HAP-1 (cell line): ENCODE results near the gene TPP1.

Experiments used
- DNase-seq, 2 experiments: peaks; one replicate each; pipeline ENCODE4 v3.0.0-alpha.2; 2016 to 2020; ENCODE audit warnings: low spot score in 2 of 2
- H3K27me3 ChIP-seq: fragments of 250-450 bp; sonication (Bioruptor Pico); 2 replicates; pipeline ENCODE4 v1.5.1; 2020; ENCODE audit warnings: low read depth, mild to moderate bottlenecking, moderate library complexity
- H3K36me3 ChIP-seq: fragments of 250-450 bp; sonication (Bioruptor Pico); replicated peaks from 2 replicates; pipeline ENCODE4 v1.5.1; 2020; ENCODE audit warnings: mild to moderate bottlenecking
- H3K4me1 ChIP-seq: fragments of 250-450 bp; sonication (Bioruptor Pico); 2 replicates; pipeline ENCODE4 v1.5.1; 2020; ENCODE audit warnings: mild to moderate bottlenecking
- H3K4me3 ChIP-seq: fragments of 250-450 bp; sonication (Bioruptor Pico); 2 replicates; pipeline ENCODE4 v1.5.1; 2020; ENCODE audit warnings: mild to moderate bottlenecking, moderate library complexity
- H3K9me3 ChIP-seq: fragments of 250-450 bp; sonication (Bioruptor Pico); 2 replicates; pipeline ENCODE4 v1.5.1; 2020; ENCODE audit warnings: mild to moderate bottlenecking, moderate library complexity
- in situ Hi-C: fragments of 300-500 bp; cut with MboI; formaldehyde crosslinking; loops from 3 replicates; pipeline ENCODE4 v1.14.3; 2020; ENCODE audit warnings: low sequenced_read_pairs, inconsistent platforms, mixed read lengths

TPP1 gene

GRCh38 chr11:6628526-6628925 is 9.3 kb upstream of the TPP1 start:
- Histone ChIP-seq H3K4me3 (no peak overlapping the region), H3K36me3 (no peaks in the 10 kb centered on the region), H3K4me1 (no peaks in the 10 kb centered on the region), H3K9me3 (no peaks in the 10 kb centered on the region), H3K27me3 (no peaks in the 10 kb centered on the region)
- in situ Hi-C loops = no loop called here
- no peak for DNase-seq

DNA sequence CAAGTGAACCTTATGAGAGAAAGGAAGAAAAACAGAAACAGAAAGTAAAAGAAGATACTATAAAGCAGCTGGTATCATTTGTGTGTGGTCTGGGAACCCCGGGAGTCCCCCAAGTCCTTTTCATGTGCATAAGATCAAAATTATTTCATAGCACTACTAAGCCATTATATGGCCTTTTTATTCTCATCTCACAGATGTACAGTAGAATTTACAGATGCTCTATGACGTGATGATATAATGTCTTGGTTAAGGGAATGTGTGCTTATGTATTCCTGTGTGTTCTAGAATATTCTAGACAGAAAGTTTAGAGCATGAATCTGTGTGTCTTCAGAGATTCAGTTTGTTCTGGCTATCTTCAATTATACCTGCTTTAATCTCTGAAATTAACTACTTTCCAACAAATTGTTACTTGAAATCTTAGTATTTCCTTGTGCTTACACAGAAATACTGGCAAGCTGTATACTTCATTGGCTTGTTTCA is 8.6 kb upstream of the TPP1 start:
- Histone ChIP-seq H3K36me3 (no peaks in the 10 kb centered on the region), H3K4me3 (no peak overlapping the region), H3K4me1 (no peaks in the 10 kb centered on the region), H3K9me3 (no peaks in the 10 kb centered on the region), H3K27me3 (no peaks in the 10 kb centered on the region)
- in situ Hi-C loops = no loop called here
- no peak for DNase-seq

- H3K4me3 ChIP-seq = no peak overlapping the region
Measured at GRCh38 chr11:6626971-6627761, 7.9 kb upstream of the TPP1 start.

DNA sequence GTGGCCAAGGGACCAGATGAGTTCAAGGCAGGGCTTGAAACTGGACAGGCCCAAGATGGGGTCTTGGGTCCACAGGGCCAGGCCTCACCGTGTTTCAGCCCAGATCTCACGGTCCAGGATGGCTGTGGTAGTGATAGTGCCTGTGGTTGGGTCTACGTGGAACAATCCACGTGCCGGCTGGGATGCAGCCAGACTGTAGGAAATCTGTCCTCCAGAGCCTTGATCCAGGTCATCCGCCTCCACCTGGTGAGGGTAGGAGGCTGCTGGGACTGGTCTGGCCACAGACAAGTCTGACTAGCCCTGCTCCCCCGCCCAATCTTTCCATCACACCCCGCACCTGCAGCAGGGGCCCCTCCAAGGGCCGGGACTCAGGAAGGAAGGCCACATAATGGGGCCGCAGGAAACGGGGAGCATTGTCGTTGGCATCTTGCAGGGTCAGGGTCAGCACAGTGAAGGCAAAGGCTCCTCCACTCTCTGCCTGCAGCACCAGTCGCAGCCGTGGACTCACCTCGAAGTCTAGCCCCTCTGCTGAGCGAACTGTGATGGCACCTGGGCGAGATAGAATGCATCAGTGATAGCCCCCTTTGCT is 6.7 kb upstream of the TPP1 start:
- Histone ChIP-seq H3K27me3 (no peaks in the 10 kb centered on the region), H3K4me3 (no peak overlapping the region), H3K36me3 (no peaks in the 10 kb centered on the region), H3K4me1 (no peaks in the 10 kb centered on the region), H3K9me3 (no peaks in the 10 kb centered on the region)
- no peak for DNase-seq
- in situ Hi-C loops = no loop called here

More at GRCh38 chr11:6626971-6627761, 7.9 kb upstream of the TPP1 start:
- in situ Hi-C loops = no loop called here
- H3K27me3 ChIP-seq = no peaks in the 10 kb centered on the region
- H3K4me1 ChIP-seq = no peaks in the 10 kb centered on the region
- no peaks in the 10 kb centered on the region for H3K36me3 ChIP-seq
- H3K9me3 ChIP-seq = no peaks in the 10 kb centered on the region
- no peak for DNase-seq

GRCh38 chr11:6625156-6625831 is 6.1 kb upstream of the TPP1 start:
- H3K9me3 ChIP-seq = no peaks in the 10 kb centered on the region
- no peaks in the 10 kb centered on the region for H3K36me3 ChIP-seq
- no peak for DNase-seq
- in situ Hi-C loops = no loop called here
- H3K4me1 ChIP-seq = no peaks in the 10 kb centered on the region
- no peak overlapping the region for H3K4me3 ChIP-seq
- H3K27me3 ChIP-seq = no peaks in the 10 kb centered on the region

- Histone ChIP-seq H3K36me3 (no peaks in the 10 kb centered on the region), H3K9me3 (no peaks in the 10 kb centered on the region), H3K4me1 (peaks cover 1% of the 10 kb centered on the region), H3K27me3 (no peaks in the 10 kb centered on the region), H3K4me3 (no peak overlapping the region)
- in situ Hi-C loops = no loop called here
- no peak for DNase-seq
Measured at GRCh38 chr11:6623391-6624363, 4.5 kb upstream of the TPP1 start.

GRCh38 chr11:6622261-6623171 is 3.3 kb upstream of the TPP1 start:
- Histone ChIP-seq H3K27me3 (no peaks in the 10 kb centered on the region), H3K9me3 (no peaks in the 10 kb centered on the region), H3K4me1 (peaks cover 8% of the 10 kb centered on the region), H3K4me3 (no peak overlapping the region), H3K36me3 (no peaks in the 10 kb centered on the region)
- DNase-seq = no peak
- in situ Hi-C loops = no loop called here

DNA sequence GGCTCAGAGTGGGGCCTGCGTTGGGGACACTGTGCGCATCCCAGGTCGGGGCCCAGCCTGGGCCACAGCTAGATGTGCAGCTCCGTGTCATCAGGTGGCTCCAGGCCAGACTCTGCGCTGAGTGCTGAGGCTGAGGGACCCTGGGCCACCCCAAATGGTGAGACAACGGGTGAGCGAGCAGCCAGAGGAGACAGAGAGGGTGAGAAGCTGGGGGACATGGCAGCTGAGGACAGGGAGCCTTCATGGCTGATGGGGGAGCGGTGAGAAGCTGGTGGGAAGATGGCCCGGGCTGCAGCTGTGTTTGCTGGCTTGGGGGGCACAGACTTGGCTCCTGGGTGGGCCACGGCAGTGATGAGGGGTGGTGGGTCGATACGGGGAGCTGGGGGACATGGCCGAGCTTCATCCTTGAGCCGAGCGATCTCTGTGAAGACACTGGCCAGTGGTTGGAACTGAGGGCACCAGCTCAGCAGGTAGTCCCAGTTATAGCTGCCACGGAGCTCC is 2.5 kb upstream of the TPP1 start:
- no peaks in the 10 kb centered on the region for H3K9me3 ChIP-seq
- DNase-seq = no peak
- in situ Hi-C loops = no loop called here
- H3K36me3 ChIP-seq = no peaks in the 10 kb centered on the region
- no peak overlapping the region for H3K4me3 ChIP-seq
- H3K27me3 ChIP-seq = no peaks in the 10 kb centered on the region
- peaks cover 8% of the 10 kb centered on the region for H3K4me1 ChIP-seq

- in situ Hi-C loops = no loop called here
- H3K4me3 ChIP-seq = no peak overlapping the region
- peaks cover 8% of the 10 kb centered on the region for H3K4me1 ChIP-seq
- H3K27me3 ChIP-seq = no peaks in the 10 kb centered on the region
- H3K9me3 ChIP-seq = no peaks in the 10 kb centered on the region
- DNase-seq = no peak
- 0 out of 2 replicates have a peak, but pooled peaks cover 2% of the 10 kb centered on the region for H3K36me3 ChIP-seq
Measured at GRCh38 chr11:6620636-6621035, 1.4 kb upstream of the TPP1 start.

DNA sequence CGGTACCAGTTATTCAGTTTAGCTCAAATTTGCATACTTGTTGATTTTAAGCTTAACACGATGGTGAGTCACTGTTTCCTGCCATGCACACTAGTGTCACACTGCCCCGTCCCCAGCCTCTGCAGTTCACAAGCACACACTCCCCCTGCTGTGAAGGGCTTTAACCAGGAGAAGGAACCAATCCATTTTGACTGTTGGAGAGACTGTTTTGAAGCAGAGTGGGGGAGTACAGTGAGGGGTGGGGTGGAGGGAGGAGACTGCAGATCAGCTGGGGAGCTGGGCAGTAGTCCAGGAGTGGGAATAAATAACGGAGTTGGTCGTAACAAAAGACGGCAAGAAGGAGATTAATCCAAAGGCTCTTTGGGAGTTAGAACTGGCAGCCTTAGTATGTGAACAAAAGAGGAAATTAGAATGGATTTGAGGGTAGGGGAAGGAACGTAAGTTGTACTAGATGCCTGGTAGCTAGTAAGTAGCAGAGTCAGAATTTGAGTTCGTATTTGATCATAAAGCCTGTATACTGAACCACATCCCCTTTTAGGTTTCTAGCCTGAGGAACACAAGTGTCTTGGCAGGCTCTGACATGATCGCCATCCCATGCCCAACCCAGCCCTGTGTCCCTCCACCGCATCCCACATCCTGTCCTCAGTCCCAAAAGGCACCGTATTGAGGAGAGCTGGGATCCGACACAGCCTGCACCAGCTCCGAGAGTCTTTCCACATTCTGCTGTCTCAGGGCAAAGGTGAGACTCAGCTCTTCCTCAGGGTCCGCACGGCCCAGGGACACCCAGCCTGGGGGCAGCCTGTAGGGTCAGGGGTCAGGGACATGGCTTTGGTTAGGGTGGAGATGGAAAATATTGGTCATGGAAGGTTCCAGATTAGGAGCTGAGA is 862 bp downstream of the TPP1 start:
- no peaks in the 10 kb centered on the region for H3K9me3 ChIP-seq
- in situ Hi-C loops = no loop called here
- no peaks in the 10 kb centered on the region for H3K27me3 ChIP-seq
- H3K36me3 ChIP-seq = 0 out of 2 replicates have a peak, but pooled peaks cover 3% of the 10 kb centered on the region
- H3K4me1 ChIP-seq = peaks cover 8% of the 10 kb centered on the region
- peak overlapping the region; percentile 53 for H3K4me3 ChIP-seq
- DNase-seq = peak; percentile 88 to 91

- no peak for DNase-seq
- in situ Hi-C loops = no loop called here
- H3K36me3 ChIP-seq = 0 out of 2 replicates have a peak, but pooled peaks cover 3% of the 10 kb centered on the region
- no peak overlapping the region for H3K4me3 ChIP-seq
- H3K27me3 ChIP-seq = no peaks in the 10 kb centered on the region
- H3K9me3 ChIP-seq = no peaks in the 10 kb centered on the region
- H3K4me1 ChIP-seq = peaks cover 11% of the 10 kb centered on the region
Measured at GRCh38 chr11:6617315-6617781, 1.9 kb downstream of the TPP1 start.
